Spleen (tissue), 11 donors: ENCODE data around the gene ZBTB17. TPM values are rescaled to one million over a fixed set of nuclear protein-coding genes. Genes with fewer than 3 reads are reported as not detected.

Experiments used
- DNase-seq: peaks from one replicate; pipeline ENCODE4 v3.0.0-alpha.2; 2020
- H3K27ac ChIP-seq, 8 donors: fragments of 200-600 bp; sonication (generic) in 7 of 8; 1 replicate in 4 of 8; 2 replicates in 4 of 8; pipeline versions ENCODE4 v1.5.0 to v1.8.0; 2016 to 2021; ENCODE audit warnings: inconsistent platforms in 4 of 8, mild to moderate bottlenecking in 4 of 8, moderate library complexity in 1 of 8
- H3K27me3 ChIP-seq, 7 donors: fragments of 200-600 bp; sonication (generic) in 6 of 7; replicated peaks in 1 of 7; 1 replicate in 4 of 7; 2 replicates in 3 of 7; pipeline versions ENCODE4 v1.5.0 to v1.8.0; 2016 to 2021; ENCODE audit warnings: inconsistent platforms in 3 of 7, mild to moderate bottlenecking in 1 of 7
- H3K36me3 ChIP-seq, 6 donors: fragments of 200-600 bp; sonication (generic) in 5 of 6; 1 replicate in 4 of 6; 2 replicates in 2 of 6; pipeline versions ENCODE4 v1.5.0 to v1.8.0; 2016 to 2021; ENCODE audit warnings: inconsistent platforms in 2 of 6
- H3K4me1 ChIP-seq, 6 donors: fragments of 200-600 bp; sonication (generic) in 5 of 6; 1 replicate in 3 of 6; 2 replicates in 3 of 6; pipeline versions ENCODE4 v1.5.0 to v1.8.0; 2016 to 2021; ENCODE audit warnings: inconsistent platforms in 3 of 6
- H3K4me3 ChIP-seq, 8 donors: fragments of 200-600 bp; sonication (generic) in 7 of 8; 1 replicate in 4 of 8; 2 replicates in 4 of 8; pipeline versions ENCODE4 v1.5.0 to v1.8.0; 2016 to 2021; ENCODE audit warnings: inconsistent platforms in 4 of 8, mild to moderate bottlenecking in 4 of 8, moderate library complexity in 2 of 8
- H3K9me3 ChIP-seq, 8 donors: fragments of 200-600 bp; sonication (generic) in 7 of 8; 1 replicate in 4 of 8; 2 replicates in 4 of 8; pipeline versions ENCODE4 v1.5.0 to v1.8.0; 2016 to 2021; ENCODE audit warnings: inconsistent platforms in 4 of 8
- CTCF ChIP-seq, 11 experiments: fragments of 200-600 bp in 7 of 11; fragments of 450-650 bp in 4 of 11; sonication (generic) in 4 of 11; IDR thresholded peaks in 8 of 11; conservative IDR thresholded peaks in 3 of 11; 1 replicate in 7 of 11; 2 replicates in 4 of 11; pipeline versions ENCODE4 v1.4.0 to v1.8.0; 2016 to 2021; ENCODE audit warnings: antibody characterized with exemption in 11 of 11, inconsistent platforms in 4 of 11, mild to moderate bottlenecking in 1 of 11
- POLR2A ChIP-seq, 3 donors: fragments of 450-650 bp; IDR thresholded peaks; one replicate each; pipeline ENCODE4 v1.5.1; 2017; ENCODE audit warnings: antibody characterized with exemption in 3 of 3, mild to moderate bottlenecking in 1 of 3
- POLR2AphosphoS5 ChIP-seq, 3 donors: sonication (generic); formaldehyde crosslinking; IDR thresholded peaks; one replicate each; pipeline ENCODE4 v1.5.1; 2017; ENCODE audit warnings: antibody characterized with exemption in 3 of 3
- WGBS, 5 donors: extraction: QIAGEN DNeasy Blood & Tissue Kit in 3 of 5; methylation state at CpG; one replicate each; pipeline versions ENCODE4 v1.1.5 to v1.1.7; 2013 to 2018; 5-methylcytosine and 5-hydroxymethylcytosine counted together
- intact Hi-C: fragments of 100-400 bp; cut with DNase I; formaldehyde crosslinking; loops from one replicate; pipeline ENCODE4 v1.15.0; 2023; ENCODE audit warnings: low total_unique reads
- polyA plus RNA-seq, 3 donors: library from polyadenylated mRNA; stranded (reverse); fragments of 200-250 nt; gene quantifications; one replicate each; pipeline ENCODE4 v1.2.1, GENCODE V29; 2013
- total RNA-seq, 7 donors: library from RNA; depleted of rRNA in 3 of 7; stranded (reverse); fragments of >200 nt in 3 of 7; fragmentation: NEBNext Ultra II Directional in 4 of 7; extraction: Animal tissue kit (Norgen Biotek cat#: 25700) in 4 of 7; gene quantifications; one replicate each; pipeline versions ENCODE4 v1.1.0 to v1.2.1, GENCODE V29; 2016 to 2021
- donor health status: healthy with polysubstance abuse.
- donor health status: DM: no; HTN: no; CAD: no; lungs with moderate emphysema.
- donor health status: DM: no; HTN: no; CAD: no.
- donor health status: Bipolar disorder and iron deficiency.
- donor health status: healthy.
- donor health status: DM: no; HTN: no; CAD: no.
- donor health status: DM: yes; HTN: yes; CAD: no.

The ZBTB17 gene
- total and polyA plus RNA-seq, 10 donors, result 36.8 to 139 (median 53.4) TPM

- peaks cover 0 to 17% (median 0%) of the 10 kb centered on the region in 7 donors for H3K27me3 ChIP-seq
- no peak overlapping the region for H3K27ac ChIP-seq
- TF ChIP-seq POLR2A (IDR thresholded peaks at IDR 0.05) (no peak), POLR2AphosphoS5 (IDR thresholded peaks at IDR 0.05) (no peak), CTCF (IDR thresholded peaks at IDR 0.05 in 8 of 11, conservative IDR thresholded peaks at IDR 0.05 in 3 of 11) (peak; percentile 80 to 96 (median 94))
- intact Hi-C loops, result loop anchor here (10.0 kb wide), 1 partner anchor 46 kb away; no protein-coding TSS in a partner anchor
- H3K36me3 ChIP-seq, result no peaks in the 10 kb centered on the region
- H3K9me3 ChIP-seq, result no peaks in the 10 kb centered on the region
- H3K4me1 ChIP-seq, result peaks cover 6 to 44% (median 14%) of the 10 kb centered on the region in 6 donors
- DNase-seq, result peak; percentile 92
- H3K4me3 ChIP-seq, result no peak overlapping the region
- 3 to 9% (median 6%) methylated on average over 2 to 4 of the region's 4 CpGs for WGBS, 5 donors
Observed at GRCh38 chr1:16009030-16009460, 33.1 kb upstream of the ZBTB17 start.

- DNase-seq, result no peak
- H3K4me1 ChIP-seq, result peaks cover 4 to 32% (median 7%) of the 10 kb centered on the region in 6 donors
- peaks cover 0 to 10% (median 0%) of the 10 kb centered on the region in 7 donors for H3K27me3 ChIP-seq
- no peak for TF ChIP-seq POLR2A (IDR thresholded peaks at IDR 0.05)
- no peak for TF ChIP-seq POLR2AphosphoS5 (IDR thresholded peaks at IDR 0.05)
- TF ChIP-seq CTCF (IDR thresholded peaks at IDR 0.05 in 8 of 11, conservative IDR thresholded peaks at IDR 0.05 in 3 of 11), result no peak
- no peaks in the 10 kb centered on the region for H3K36me3 ChIP-seq
- intact Hi-C loops, result loop anchor here (10.0 kb wide), 1 partner anchor 47 kb away; no protein-coding TSS in a partner anchor
- H3K9me3 ChIP-seq, result no peaks in the 10 kb centered on the region
- no peak overlapping the region for H3K27ac ChIP-seq
- WGBS, 5 donors, result 64 to 77% (median 71%) methylated on average over 6 of the region's 6 CpGs
- H3K4me3 ChIP-seq, result no peak overlapping the region
Observed at GRCh38 chr1:16007671-16008341, 31.9 kb upstream of the ZBTB17 start.

- 61 to 71% (median 65%) methylated on average over 9 of the region's 9 CpGs for WGBS, 5 donors
- no peaks in the 10 kb centered on the region for H3K9me3 ChIP-seq
- intact Hi-C loops, result loop anchor here (10.0 kb wide), 1 partner anchor 48 kb away; no protein-coding TSS in a partner anchor
- DNase-seq, result no peak
- peaks cover 0 to under 1% (median 0%) of the 10 kb centered on the region in 7 donors for H3K27me3 ChIP-seq
- H3K4me1 ChIP-seq, result peaks cover 0 to 22% (median 0%) of the 10 kb centered on the region in 6 donors
- H3K4me3 ChIP-seq, result no peak overlapping the region
- TF ChIP-seq POLR2AphosphoS5 (IDR thresholded peaks at IDR 0.05) (no peak), POLR2A (IDR thresholded peaks at IDR 0.05) (no peak), CTCF (IDR thresholded peaks at IDR 0.05 in 8 of 11, conservative IDR thresholded peaks at IDR 0.05 in 3 of 11) (no peak)
- no peaks in the 10 kb centered on the region for H3K36me3 ChIP-seq
- no peak overlapping the region for H3K27ac ChIP-seq
Observed at GRCh38 chr1:16006552-16007485, 30.9 kb upstream of the ZBTB17 start.
